HG03097 (cell line): Measurements from ENCODE around the gene JPT1.
"Not testable (repeated sequence)": the region's sequence is repeated elsewhere in the genome, so short reads cannot be mapped to it uniquely, and the experiment has no call there.

Source experiments
- ATAC-seq: cut with Tn5 transposase; IDR thresholded peaks from one replicate; pipeline ENCODE4 v1.9.1; 2021; ENCODE audit not compliant: unreplicated experiment, low FRiP score

Gene JPT1

DNA sequence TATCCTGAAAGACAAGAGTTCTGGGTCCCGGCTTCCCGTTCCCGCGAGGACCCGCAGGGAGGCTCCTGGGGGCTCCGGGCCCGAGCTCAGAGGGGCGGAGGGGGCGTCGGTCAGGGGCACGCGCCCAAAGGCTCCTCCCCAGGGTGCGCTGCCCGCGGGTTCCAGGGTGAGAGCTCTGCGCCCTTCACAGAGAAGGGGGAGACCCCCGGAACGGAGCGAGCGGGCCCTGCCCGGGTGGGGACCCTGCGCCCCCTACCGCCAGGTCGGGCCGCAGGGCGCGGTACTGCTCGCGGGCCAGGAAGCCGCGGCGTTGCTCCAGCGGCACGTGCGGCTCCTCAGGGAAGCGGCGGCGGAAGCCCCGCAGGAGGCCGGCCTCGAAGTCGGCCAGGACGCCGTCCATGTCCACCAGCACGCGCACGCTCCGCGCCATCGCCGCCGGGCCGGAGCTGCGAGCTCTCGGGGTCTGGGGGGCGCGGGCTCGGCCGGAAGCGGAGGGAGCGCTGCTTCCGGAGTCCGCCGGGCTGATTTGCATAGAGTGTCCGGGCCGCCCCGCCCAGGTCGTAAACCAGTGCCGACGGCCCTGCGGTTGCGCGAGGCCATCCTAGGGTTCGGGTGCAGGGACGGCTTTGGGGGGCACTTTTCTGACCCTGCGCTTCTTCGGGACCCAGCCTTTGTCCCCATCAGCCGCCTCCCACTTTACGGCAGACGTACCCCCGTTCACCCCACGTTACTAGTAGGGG, 22.9 kb downstream of the JPT1 start, which contains the start of gene NT5C:
TSS of gene NT5C (minus strand) at position 465 of the 740 bp plus-strand sequence. CDS start at position 430, 35 bp downstream.
- ATAC-seq = peak; percentile 56

- no peak for ATAC-seq
These were observed 23.6 kb downstream of the JPT1 start for GRCh38 chr17:75130632-75131277.

DNA sequence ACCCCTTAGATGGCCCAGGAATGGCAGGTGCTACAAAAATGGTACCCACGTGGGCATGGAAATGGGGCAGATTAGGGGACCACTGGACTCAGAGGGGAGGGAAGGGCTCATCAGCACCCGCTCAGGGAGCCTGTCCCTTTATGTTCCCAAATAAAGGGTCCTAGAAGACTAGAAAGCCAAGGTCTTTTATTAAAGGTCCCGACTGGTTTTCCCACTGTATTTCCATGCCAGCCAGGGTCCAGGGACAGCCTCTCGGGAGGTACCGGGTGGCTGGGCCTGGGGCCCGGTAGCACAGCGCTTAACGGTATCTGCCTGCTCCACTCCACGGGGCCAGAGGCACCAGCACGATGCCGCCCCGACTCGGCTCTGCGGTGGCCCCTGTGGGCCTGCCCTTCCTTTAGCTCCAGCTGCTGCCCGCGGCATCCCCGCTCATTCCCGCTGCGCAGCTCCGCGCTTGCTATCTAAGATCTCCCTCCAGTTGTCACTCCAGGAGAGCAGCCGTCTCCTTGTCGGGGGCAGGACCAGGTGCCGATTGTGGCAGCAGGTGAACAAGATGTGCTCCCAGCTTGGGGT, 24.2 kb downstream of the JPT1 start:
- no peak for ATAC-seq

GRCh38 chr17:75129576-75129975, 24.7 kb downstream of the JPT1 start:
- no peak for ATAC-seq

- ATAC-seq = no peak
These were observed 25.4 kb downstream of the JPT1 start for GRCh38 chr17:75128694-75129505.

DNA sequence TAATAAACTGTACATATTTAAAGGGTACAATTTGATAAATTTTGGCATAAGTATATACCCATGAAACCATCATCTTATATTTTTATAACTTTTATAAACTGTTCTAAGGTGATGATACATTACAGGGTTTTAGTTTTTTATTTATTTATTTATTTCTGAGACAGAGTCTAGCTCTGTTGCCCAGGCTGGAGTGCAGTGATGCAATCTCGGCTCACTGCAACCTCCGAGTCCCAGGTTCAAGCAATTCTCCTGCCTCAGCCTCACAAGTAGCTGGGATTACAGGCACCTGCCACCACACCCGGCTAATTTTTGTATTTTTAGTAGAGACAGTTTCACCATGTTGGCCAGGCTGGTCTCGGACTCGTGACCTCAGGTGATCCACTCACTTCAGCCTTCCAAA, 26.4 kb downstream of the JPT1 start:
- ATAC-seq = not testable (repeated sequence)

DNA sequence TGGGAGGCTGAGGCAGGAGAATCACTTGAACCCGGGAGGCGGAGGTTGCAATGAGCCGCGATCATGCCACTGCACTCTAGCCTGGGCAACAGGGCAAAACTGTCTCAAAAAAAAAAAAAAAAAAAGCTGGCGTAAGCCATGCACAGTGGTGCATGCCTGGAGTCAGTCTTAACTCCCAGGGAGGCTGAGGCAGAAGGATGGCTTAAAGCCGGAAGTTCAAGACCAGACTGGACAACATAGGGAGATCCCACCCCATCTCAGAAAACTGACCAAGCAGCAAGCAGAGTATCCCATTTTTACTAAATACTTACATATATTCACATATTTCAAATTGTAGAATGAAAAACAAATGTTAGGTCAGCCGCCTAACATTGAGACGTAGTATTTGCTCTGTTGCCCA, 27.4 kb downstream of the JPT1 start:
- ATAC-seq = no peak

GRCh38 chr17:75125984-75126383, 28.3 kb downstream of the JPT1 start:
- ATAC-seq = no peak

- no peak for ATAC-seq
These were observed 29.5 kb downstream of the JPT1 start for GRCh38 chr17:75124819-75125162.

DNA sequence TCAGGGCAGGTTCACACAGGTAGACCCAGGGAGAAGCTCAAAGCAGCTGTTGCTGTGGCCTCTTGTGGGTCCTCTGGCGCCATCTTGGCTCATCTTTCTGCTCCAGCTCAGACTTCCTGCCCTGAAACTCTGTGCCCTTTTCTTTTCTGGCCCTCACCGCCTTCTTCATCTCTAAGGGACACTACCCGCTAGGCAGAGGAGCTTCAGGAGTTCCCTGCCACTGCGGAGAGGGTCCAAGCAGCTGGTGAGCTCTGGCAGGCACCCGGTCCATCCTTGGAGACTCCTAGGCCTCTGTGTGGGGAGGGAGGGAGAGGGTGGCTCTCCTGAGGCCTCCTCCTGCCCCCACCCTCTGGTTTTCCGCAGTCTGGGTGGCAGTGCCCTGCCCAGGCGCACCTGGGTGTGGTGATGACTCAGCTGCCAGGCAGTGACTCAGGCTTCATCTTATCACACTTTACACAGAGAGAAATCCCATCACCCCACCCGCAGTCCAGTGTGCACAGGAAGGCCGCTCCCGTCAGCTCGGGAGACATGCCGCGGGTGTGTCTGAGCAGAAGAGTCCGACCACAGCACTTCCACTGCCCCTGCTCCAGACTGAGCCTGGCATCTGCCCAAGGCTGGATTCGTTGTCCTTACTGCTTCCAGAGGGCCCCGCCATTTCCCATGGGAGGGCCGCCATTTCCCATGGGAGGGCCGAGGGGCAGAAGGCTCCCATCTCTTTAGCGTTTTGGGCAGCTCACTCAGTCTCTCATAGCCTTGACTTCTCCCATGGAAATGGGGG, 30.1 kb downstream of the JPT1 start:
- ATAC-seq = no peak

GRCh38 chr17:75118307-75118706, 36.0 kb downstream of the JPT1 start:
- no peak for ATAC-seq

GRCh38 chr17:75116737-75117136, 37.6 kb downstream of the JPT1 start:
- no peak for ATAC-seq

GRCh38 chr17:75115555-75115954, 38.8 kb downstream of the JPT1 start:
- no peak for ATAC-seq

DNA sequence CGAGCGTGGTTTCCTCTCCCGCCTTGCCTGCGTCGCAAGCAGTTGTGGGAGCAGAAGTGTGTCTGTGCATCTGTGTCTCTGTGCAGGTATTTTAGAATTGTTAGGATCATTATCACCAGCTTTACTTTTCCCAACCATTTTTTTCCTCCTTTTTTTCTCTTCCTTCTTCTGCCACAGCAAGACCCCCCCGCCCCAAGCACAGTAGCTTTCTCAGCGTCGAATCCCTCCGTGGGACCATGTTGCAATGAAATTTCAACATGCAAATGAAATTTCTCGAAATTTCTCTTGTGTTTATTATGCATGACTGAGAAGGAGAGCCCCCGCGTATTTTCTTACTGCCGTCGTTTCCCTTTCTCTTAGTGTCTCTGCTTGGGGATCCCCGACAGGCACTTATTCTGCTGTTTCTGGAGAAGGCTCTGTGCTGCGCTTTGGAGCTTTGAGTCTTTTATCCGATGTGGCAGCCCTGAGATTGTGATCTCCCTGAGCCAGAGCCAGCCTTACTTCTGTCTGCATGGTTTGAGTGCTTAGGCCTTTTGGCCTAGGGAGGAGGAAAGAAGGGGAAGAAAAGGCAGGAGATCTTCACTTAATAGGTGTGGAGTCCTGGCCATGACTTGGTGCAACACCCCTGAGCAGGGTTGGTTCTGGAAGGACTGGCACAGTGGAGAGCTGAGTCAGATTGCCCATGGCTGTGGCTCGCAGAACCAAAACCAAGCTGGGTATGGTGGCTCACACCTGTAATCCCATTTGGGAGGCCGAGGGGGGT, 39.6 kb downstream of the JPT1 start:
- no peak for ATAC-seq

DNA sequence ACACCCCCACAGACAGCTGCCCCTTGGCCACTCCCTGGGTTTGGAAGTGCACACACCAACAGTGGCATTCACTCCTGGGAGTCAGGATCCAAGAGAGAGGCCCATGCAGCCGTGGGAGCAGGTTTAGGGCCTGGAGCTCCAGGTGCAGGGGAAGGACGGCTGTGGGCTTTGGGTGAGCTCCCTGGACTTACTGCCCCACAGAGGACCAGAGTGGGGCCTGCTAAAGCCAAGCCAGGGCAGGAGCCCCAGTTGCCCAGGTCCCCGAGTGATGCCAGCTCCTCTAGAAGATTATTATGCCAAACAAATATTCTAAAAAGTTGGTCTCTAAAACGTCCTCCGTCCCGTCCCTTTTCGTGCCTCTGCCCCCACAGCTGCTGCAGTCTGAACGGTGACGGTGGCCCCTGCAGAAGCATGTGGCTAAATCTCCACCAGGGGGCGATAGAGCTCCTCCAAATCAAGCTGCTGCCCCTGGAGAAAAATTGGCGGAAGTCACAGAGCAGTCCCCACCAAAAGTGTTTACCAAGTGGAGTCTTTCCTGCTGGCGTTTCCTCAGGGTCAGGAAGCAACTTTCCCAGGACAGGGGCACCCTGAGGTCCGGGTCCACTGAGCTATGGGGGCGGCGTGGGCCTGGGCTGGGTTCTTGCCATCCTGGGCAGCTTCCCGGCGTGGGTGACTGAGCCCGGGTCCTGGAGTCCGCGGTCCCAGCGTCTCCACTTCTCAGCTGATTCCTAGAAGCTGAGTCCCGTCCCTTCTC, 40.3 kb downstream of the JPT1 start:
- ATAC-seq = no peak

- no peak for ATAC-seq
These were observed 42.5 kb downstream of the JPT1 start for GRCh38 chr17:75111777-75112335.

- ATAC-seq = no peak
These were observed 43.9 kb downstream of the JPT1 start for GRCh38 chr17:75110234-75110937.
